ENCODE data around the gene ARMC12. TPM values are rescaled to one million over a fixed set of nuclear protein-coding genes. Genes with fewer than 3 reads are reported as not detected.

ARMC12 gene
- total RNA-seq, 4 donors from 2014 or later, result 0.40 to 2.4 (median 1.4) TPM

- Histone ChIP-seq H3K36me3 (no peaks in the 10 kb centered on the region), H3K4me3 (replicated peaks in 1 of 3) (no peak overlapping the region), H3K4me1 (no peaks in the 10 kb centered on the region), H3K27me3 (no peaks in the 10 kb centered on the region), H3K27ac (no peak overlapping the region), H3K9me3 (no peaks in the 10 kb centered on the region)
- WGBS, 2 donors, result 86 to 87% methylated on average over 11 of the region's 11 CpGs
- intact Hi-C loops (cut with DNase I), result no loop called here
- DNase-seq, result no peak
- no peak for TF ChIP-seq CTCF (IDR thresholded peaks at IDR 0.05)
- no peak for TF ChIP-seq POLR2A (IDR thresholded peaks at IDR 0.05)
These were observed 58.7 kb downstream of the ARMC12 start for GRCh38 chr6:35795453-35796071.

- Histone ChIP-seq H3K27me3 (no peaks in the 10 kb centered on the region), H3K27ac (no peak overlapping the region), H3K9me3 (no peaks in the 10 kb centered on the region), H3K4me3 (replicated peaks in 1 of 3) (no peak overlapping the region), H3K4me1 (no peaks in the 10 kb centered on the region), H3K36me3 (no peaks in the 10 kb centered on the region)
- TF ChIP-seq POLR2A (IDR thresholded peaks at IDR 0.05) (no peak), CTCF (IDR thresholded peaks at IDR 0.05) (no peak)
- intact Hi-C loops (cut with DNase I), result no loop called here
- DNase-seq, result no peak
- 74 to 80% methylated on average over 4 of the region's 4 CpGs for WGBS, 2 donors
These were observed 59.4 kb downstream of the ARMC12 start for GRCh38 chr6:35796236-35796635.

GRCh38 chr6:35797837-35798526 lies 61.1 kb downstream of the ARMC12 start:
- no peak for DNase-seq
- TF ChIP-seq POLR2A (IDR thresholded peaks at IDR 0.05) (no peak), CTCF (IDR thresholded peaks at IDR 0.05) (no peak)

More at GRCh38 chr6:35797837-35798526, 61.1 kb downstream of the ARMC12 start:
- no peaks in the 10 kb centered on the region for H3K9me3 ChIP-seq
- intact Hi-C loops (cut with DNase I), result no loop called here
- no peak overlapping the region for H3K27ac ChIP-seq
- no peak overlapping the region for H3K4me3 ChIP-seq (replicated peaks in 1 of 3)
- no peaks in the 10 kb centered on the region for H3K4me1 ChIP-seq
- H3K27me3 ChIP-seq, result no peaks in the 10 kb centered on the region
- 71 to 77% methylated on average over 8 of the region's 8 CpGs for WGBS, 2 donors
- no peaks in the 10 kb centered on the region for H3K36me3 ChIP-seq

Other genes with a start within 250 kb of the ARMC12 start
- gene TEAD3, start 240.0 kb upstream of the ARMC12 start, total RNA-seq, result 10 to 100 TPM in 3 of 4 donors, 1 to 10 TPM in 1; 9.9 to 17.0 (median 11.2) TPM
- gene TULP1, start 224.1 kb upstream of the ARMC12 start, total RNA-seq, result not detected
- 100 to 1,000 TPM; 239 to 600 (median 253) TPM for gene FKBP5, start 48.1 kb upstream of the ARMC12 start, total RNA-seq
- gene CLPSL2, start 39.6 kb downstream of the ARMC12 start, total RNA-seq, result not detected
- gene CLPSL1, start 44.0 kb downstream of the ARMC12 start, total RNA-seq, result not detected
- gene CLPS, start 60.3 kb downstream of the ARMC12 start, total RNA-seq, result not detected
- gene LHFPL5, start 68.3 kb downstream of the ARMC12 start, total RNA-seq, result not detected
- gene SRPK1, start 184.1 kb downstream of the ARMC12 start, total RNA-seq, result 10 to 100 TPM; 34.3 to 54.7 (median 50.7) TPM

All from thyroid gland (tissue), 4 donors.